Activated CD8-positive, alpha-beta memory T cell treated with anti-CD3 and anti-CD28 coated beads for 24 hours (primary cell): Measurements from ENCODE around the gene DAAM2.

Experiments used
- DNase-seq: peaks from one replicate; pipeline ENCODE4 v3.0.0-alpha.2; 2020

Gene DAAM2

GRCh38 chr6:39849764-39850163 lies 57.6 kb downstream of the DAAM2 start:
- no peak for DNase-seq

DNA sequence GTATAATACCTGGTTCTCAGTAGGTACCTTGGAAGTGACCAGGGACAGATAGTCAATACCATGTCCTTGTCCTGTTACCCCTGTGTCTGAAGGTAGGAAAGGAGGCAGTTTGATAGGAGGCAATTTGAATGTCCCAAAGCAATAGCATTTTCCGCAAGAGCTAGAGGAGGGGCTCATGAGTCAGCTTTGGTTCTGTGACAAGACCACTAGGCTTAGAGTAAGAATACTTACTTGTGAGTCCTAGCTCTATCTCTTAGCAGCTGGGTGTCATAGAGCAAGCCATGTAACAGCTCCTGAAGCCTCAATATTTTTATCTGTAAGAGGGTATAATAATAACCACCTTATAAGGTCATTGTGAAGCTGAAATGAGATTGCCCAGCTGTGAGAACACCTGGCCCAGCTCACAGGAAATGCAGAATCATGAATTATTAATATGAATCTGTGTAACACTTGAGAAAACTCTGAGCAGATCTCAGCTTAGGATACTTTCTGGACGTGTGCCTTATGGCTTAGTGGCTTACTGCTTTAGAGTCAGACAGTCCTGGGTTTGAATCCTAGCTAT lies 58.6 kb downstream of the DAAM2 start:
- DNase-seq, result no peak

GRCh38 chr6:39851331-39851730 lies 59.2 kb downstream of the DAAM2 start:
- DNase-seq, result no peak

DNA sequence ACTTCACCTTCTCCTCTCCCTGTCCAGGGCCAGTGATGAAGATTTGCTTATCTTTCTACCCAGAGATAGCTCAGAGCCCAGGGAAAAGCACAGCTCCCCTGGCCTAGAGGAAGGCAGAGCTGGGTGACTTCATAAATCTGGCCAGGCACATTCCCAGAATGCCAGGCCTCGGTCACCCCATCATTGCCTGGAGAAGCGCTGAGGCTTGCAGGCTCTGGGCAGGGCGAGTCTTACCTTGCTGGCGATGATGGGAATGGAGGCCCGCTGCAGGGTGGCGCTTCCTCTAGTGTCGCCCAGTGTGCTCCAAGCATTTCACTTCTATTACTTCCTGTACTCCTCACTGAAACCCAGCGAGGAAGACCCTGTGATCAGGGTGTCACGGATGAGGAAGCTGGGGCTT lies 60.1 kb downstream of the DAAM2 start:
- no peak for DNase-seq

DNA sequence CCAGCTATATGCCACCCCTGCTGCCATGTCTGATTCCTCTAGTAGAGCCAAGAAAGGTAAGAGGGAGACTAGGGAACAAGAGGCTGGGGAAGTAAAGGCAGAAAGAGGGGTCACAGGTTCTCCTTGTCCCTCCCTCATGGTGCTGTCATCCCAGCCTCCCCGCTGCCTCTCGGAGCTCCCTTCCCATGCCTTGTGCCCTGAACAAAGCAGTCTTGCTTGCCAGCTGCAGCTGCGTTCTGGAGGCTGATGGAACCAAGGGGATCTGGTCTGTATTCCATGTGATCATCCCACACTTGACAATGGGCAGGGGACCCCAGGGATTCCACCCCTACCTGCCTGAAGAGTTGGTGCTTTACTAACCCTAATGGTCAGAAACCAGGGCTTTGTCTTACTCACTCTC lies 61.4 kb downstream of the DAAM2 start:
- DNase-seq, result no peak

GRCh38 chr6:39855356-39855995 lies 63.3 kb downstream of the DAAM2 start:
- no peak for DNase-seq

GRCh38 chr6:39859025-39859424 lies 66.8 kb downstream of the DAAM2 start:
- no peak for DNase-seq

- DNase-seq, result no peak
Observed at GRCh38 chr6:39861663-39862062, 69.5 kb downstream of the DAAM2 start.

DNA sequence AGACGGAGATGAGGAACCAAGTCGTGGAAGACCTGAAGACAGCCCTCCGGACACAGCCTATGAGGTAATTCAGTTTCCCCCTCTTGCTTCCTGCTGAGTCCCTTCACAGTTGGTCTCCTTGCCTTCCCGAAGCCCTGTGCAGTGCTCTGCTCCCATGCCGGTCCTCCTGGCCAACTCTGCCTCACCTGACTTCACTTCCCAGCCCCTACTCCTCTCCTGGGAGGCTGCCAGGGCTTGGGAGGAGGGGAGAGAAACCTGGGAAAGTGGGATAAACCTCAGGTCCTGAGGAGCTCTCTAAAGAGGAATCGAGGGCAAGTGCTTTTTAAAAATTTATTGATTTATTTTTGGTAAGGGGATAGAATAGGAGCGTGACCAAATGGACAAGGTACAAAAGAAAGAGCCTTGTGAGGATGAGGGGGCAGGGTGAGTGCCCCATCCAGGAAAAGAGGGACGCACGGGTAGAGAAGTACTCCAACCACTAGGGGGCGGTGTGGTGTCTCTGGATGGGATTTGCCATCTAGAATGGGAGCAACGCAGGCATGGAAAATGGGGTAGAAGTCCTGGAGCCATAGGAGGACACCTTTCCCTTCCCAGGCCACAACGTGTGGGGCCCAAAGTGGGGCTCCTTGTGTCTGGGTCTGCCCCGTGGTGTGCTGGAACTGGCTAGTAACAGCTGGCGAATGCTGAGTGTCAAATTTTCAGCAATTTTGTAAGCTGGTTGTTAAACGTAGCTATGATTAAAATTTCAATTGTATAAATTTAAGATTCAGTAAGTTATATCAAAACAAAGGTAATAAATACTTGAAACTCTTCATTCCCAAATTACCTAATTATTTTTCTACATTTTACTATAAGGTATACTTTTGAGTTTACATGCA lies 73.1 kb downstream of the DAAM2 start:
- DNase-seq, result peak; percentile 83

- DNase-seq, result no peak
Observed at GRCh38 chr6:39867592-39867991, 75.4 kb downstream of the DAAM2 start.

DNA sequence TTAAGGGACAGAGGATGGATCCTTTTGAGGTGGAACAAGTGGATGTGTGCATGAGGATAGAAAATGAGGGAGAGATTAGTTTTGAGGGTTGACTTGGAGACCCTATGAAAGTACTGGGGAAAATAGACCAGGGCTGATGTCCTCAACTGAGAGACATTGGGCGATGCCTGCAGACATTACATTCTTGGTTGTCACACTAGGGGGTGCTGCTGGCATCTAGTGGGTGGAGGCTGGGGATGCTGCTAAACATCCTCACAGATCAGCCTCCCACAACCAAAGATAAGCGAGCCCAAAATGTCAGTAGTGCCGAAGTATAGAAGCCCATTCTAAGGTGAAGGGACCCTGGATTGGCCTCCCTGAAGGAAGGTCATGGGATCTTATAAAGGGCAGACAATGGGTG lies 78.8 kb downstream of the DAAM2 start:
- no peak for DNase-seq

- DNase-seq, result no peak
Observed at GRCh38 chr6:39873439-39873838, 81.3 kb downstream of the DAAM2 start.

DNA sequence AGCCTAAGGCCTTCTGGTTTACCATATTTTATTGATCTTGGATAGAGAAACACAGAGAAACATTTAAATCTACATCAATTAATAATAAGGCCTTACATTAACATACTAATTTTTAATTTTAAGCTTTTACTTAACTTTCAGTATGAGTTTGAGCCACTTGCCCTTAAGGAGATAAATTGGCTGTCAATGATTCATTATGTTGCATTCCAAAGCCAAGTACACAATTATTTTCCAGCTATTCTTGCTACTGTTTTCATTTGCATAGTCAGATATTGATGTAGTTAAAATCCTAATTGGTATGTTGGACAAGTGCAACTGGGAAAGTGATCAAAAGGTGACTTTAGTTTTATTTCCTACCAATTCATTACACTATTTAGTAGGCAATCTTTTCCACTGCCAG lies 83.9 kb downstream of the DAAM2 start:
- DNase-seq, result no peak

- DNase-seq, result no peak
Observed at GRCh38 chr6:39876826-39877225, 84.7 kb downstream of the DAAM2 start.

GRCh38 chr6:39879535-39879934 lies 87.4 kb downstream of the DAAM2 start:
- DNase-seq, result no peak

DNA sequence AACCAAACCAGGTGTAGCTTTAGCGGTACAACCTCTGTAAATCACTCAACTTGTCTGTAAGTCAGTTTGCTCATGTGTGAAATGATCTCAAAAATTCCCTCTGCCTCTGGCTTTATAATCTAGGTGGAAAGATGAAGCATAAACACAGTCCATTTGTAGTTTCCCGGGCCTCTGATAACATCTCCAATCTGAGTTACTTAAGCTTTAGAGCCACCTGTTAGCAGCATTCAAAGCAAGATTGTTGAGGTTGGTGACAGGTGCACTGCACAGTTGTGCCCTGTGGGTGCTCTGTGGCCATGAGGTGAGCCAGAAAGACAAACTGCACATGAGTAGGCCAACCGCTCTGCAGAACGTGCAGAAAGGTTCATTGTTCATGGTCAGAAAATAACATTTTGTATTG lies 88.4 kb downstream of the DAAM2 start:
- no peak for DNase-seq

GRCh38 chr6:39881851-39882530 lies 89.8 kb downstream of the DAAM2 start:
- DNase-seq, result no peak

GRCh38 chr6:39882531-39882899 lies 90.3 kb downstream of the DAAM2 start:
- DNase-seq, result no peak

DNA sequence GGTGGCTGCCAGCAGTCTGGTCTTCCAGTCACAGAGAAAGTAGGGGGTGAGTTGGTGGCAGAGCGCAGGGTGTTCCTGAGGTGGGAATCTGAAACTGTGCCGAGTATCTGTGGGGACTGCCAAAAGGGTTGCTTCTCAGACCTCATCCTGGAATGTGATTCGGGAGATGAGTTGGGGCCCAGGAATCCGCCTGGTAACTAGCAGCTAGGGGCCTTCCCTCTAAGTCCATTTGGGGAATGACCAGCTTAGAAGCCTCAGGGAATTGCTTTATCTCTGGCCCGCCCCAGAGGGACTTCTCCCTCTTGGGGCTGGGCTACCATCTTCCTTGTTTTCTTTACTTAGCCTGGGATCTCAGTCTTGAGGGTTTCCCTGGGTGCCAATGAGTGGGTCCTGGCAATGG lies 92.5 kb downstream of the DAAM2 start:
- DNase-seq, result no peak

GRCh38 chr6:39885691-39886090 lies 93.5 kb downstream of the DAAM2 start:
- no peak for DNase-seq

- DNase-seq, result no peak
Observed at GRCh38 chr6:39886871-39887270, 94.7 kb downstream of the DAAM2 start.

DNA sequence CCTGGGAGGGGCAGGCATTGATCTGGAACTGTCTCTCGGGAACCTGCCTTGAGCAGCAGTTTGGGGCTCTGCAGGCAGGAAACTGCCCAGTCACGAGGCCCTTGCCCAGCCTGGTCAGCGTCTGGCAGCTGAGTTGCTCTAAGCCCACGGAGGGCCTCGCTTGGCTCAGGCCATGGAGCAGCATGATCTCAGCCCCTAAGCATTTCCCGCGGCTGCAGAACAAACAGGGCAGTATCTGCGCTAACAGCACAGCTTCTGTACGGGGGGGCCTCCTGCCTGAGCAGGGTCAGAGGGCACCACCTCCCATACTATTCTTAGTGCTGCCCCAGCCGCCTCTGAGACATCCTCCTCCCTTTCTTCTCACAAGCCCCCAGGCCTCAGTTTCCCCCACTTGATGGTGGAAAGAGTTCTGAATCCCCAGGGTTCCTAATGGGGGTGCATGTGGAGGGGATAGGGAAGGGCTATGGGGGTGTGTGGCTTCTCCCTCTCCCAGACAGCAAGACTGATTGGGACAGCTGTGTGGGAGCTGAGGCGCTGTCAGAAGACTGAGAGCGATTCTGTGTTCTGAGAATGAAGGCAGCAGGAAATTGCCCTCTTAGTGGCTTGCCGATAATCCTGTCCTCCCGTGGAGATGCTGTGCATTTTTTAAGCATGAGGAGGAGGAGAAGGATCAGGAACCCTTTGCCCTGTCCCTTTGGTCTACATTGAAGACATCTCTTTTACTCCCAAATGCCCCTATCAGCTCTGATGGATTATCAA lies 95.7 kb downstream of the DAAM2 start:
- DNase-seq, result no peak

DNA sequence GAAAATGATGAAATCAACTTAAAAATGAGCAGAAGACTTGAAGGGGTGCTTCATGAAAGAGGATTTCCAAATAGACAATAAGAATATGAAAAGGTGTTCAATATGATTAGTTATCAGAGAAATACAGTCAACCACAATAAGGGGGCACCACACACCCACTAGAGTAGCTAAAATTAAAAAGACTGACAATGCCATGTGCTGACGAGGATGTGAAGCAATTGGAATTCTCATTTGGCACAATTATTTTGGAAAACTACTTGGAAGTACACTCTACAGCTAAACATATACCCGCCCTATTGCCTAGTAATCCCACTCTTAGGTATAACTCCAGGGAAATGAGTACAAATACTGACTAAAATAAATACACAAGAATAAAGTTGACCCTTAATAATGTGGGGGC lies 97.1 kb downstream of the DAAM2 start:
- no peak for DNase-seq
